Measurements from ENCODE around the gene GABRE.

Gene GABRE

GRCh38 chrX:151958101-151958500, 16.4 kb downstream of the GABRE start:
- Histone ChIP-seq H2AFZ (ENCODE audit: low read length) (no peak overlapping the region), H3K79me2 (ENCODE audit: insufficient read depth, low read length) (no peaks in the 10 kb centered on the region), H3K4me2 (ENCODE audit: low read length) (no peak overlapping the region), H3K27me3 (ENCODE audit: insufficient read depth, low read length) (no peaks in the 10 kb centered on the region), H3F3A (ENCODE audit: insufficient read depth, low read length) (no peaks in the 10 kb centered on the region), H3K9me2 (ENCODE audit: low read depth, low read length) (no peaks in the 10 kb centered on the region), H3K36me3 (ENCODE audit: insufficient read depth, low read length) (no peaks in the 10 kb centered on the region), H4K20me1 (ENCODE audit: insufficient read depth, low read length) (no peaks in the 10 kb centered on the region), H3K4me3 (ENCODE audit: low read depth, low read length, poor library complexity, severe bottlenecking) (no peak overlapping the region), H3K4me1 (ENCODE audit: insufficient read depth, low read length, severe bottlenecking) (no peaks in the 10 kb centered on the region), H3K9me3 (ENCODE audit: low read length) (no peaks in the 10 kb centered on the region), H3K27ac (ENCODE audit: low read depth, low read length, poor library complexity, severe bottlenecking) (no peak overlapping the region), H3K9ac (ENCODE audit: low read length) (no peak overlapping the region)
- TF ChIP-seq EZH2 (IDR thresholded peaks at IDR 0.05; ENCODE audit: borderline replicate concordance, low read length): no peak
- TF ChIP-seq, protein P1, sequence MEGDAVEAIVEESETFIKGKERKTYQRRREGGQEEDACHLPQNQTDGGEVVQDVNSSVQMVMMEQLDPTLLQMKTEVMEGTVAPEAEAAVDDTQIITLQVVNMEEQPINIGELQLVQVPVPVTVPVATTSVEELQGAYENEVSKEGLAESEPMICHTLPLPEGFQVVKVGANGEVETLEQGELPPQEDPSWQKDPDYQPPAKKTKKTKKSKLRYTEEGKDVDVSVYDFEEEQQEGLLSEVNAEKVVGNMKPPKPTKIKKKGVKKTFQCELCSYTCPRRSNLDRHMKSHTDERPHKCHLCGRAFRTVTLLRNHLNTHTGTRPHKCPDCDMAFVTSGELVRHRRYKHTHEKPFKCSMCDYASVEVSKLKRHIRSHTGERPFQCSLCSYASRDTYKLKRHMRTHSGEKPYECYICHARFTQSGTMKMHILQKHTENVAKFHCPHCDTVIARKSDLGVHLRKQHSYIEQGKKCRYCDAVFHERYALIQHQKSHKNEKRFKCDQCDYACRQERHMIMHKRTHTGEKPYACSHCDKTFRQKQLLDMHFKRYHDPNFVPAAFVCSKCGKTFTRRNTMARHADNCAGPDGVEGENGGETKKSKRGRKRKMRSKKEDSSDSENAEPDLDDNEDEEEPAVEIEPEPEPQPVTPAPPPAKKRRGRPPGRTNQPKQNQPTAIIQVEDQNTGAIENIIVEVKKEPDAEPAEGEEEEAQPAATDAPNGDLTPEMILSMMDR (IDR thresholded peaks at IDR 0.05; ENCODE audit: low read length): no peak

DNA sequence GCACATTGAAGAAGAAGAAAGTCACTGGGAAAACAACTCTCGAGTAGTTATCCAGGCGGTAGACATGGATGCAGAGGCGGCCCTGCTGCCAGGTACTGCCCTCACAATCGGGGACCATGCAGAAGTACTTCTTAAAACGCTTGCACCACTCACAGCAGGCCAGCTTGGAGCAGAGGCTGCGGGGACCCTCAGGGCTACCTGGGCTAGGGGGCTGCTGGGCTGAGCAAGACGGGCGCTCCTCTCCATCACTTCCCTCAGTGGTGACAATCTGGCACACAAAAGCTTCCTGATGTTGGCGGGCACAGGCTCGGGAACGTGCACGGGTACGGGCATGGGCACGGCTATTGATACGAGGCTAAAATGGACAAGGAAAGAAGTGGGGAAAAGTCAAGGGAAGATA, 19.7 kb downstream of the GABRE start:
- Histone ChIP-seq H3K4me3 (ENCODE audit: low read depth, low read length, poor library complexity, severe bottlenecking) (no peak overlapping the region), H3K27me3 (ENCODE audit: insufficient read depth, low read length) (no peaks in the 10 kb centered on the region), H3K9me3 (ENCODE audit: low read length) (no peaks in the 10 kb centered on the region), H3K9ac (ENCODE audit: low read length) (no peak overlapping the region), H2AFZ (ENCODE audit: low read length) (no peak overlapping the region), H3F3A (ENCODE audit: insufficient read depth, low read length) (no peaks in the 10 kb centered on the region), H3K36me3 (ENCODE audit: insufficient read depth, low read length) (no peaks in the 10 kb centered on the region), H3K9me2 (ENCODE audit: low read depth, low read length) (no peaks in the 10 kb centered on the region), H3K4me1 (ENCODE audit: insufficient read depth, low read length, severe bottlenecking) (no peaks in the 10 kb centered on the region), H3K79me2 (ENCODE audit: insufficient read depth, low read length) (no peaks in the 10 kb centered on the region), H3K27ac (ENCODE audit: low read depth, low read length, poor library complexity, severe bottlenecking) (no peak overlapping the region), H4K20me1 (ENCODE audit: insufficient read depth, low read length) (no peaks in the 10 kb centered on the region), H3K4me2 (ENCODE audit: low read length) (no peak overlapping the region)
- TF ChIP-seq EZH2 (IDR thresholded peaks at IDR 0.05; ENCODE audit: borderline replicate concordance, low read length): no peak
- TF ChIP-seq, protein P1 (IDR thresholded peaks at IDR 0.05; ENCODE audit: low read length): no peak

GRCh38 chrX:151938172-151938571, 36.3 kb downstream of the GABRE start:
- Histone ChIP-seq H3K4me2 (ENCODE audit: low read length) (no peak overlapping the region), H4K20me1 (ENCODE audit: insufficient read depth, low read length) (no peaks in the 10 kb centered on the region), H3K9me2 (ENCODE audit: low read depth, low read length) (no peaks in the 10 kb centered on the region), H3K27ac (ENCODE audit: low read depth, low read length, poor library complexity, severe bottlenecking) (no peak overlapping the region), H3K9me3 (ENCODE audit: low read length) (no peaks in the 10 kb centered on the region), H3K36me3 (ENCODE audit: insufficient read depth, low read length) (no peaks in the 10 kb centered on the region), H3F3A (ENCODE audit: insufficient read depth, low read length) (no peaks in the 10 kb centered on the region), H3K27me3 (ENCODE audit: insufficient read depth, low read length) (no peaks in the 10 kb centered on the region), H3K4me1 (ENCODE audit: insufficient read depth, low read length, severe bottlenecking) (no peaks in the 10 kb centered on the region), H3K9ac (ENCODE audit: low read length) (no peak overlapping the region), H3K79me2 (ENCODE audit: insufficient read depth, low read length) (no peaks in the 10 kb centered on the region), H2AFZ (ENCODE audit: low read length) (no peak overlapping the region), H3K4me3 (ENCODE audit: low read depth, low read length, poor library complexity, severe bottlenecking) (no peak overlapping the region)
- TF ChIP-seq, protein P1 (IDR thresholded peaks at IDR 0.05; ENCODE audit: low read length): no peak
- no peak for TF ChIP-seq EZH2 (IDR thresholded peaks at IDR 0.05; ENCODE audit: borderline replicate concordance, low read length)
